ENCODE results near the gene SMARCD2.
"Not testable (repeated sequence)": the region's sequence is repeated elsewhere in the genome, so short reads cannot be mapped to it uniquely, and the experiment has no call there.

SMARCD2 gene

GRCh38 chr17:63842540-63843386, at the start of gene SMARCD2:
Gene SMARCD2, minus strand, starts transcription at chr17:63842685. Its CDS starts 11 bp downstream, at chr17:63842674.
- TF ChIP-seq, protein P1, sequence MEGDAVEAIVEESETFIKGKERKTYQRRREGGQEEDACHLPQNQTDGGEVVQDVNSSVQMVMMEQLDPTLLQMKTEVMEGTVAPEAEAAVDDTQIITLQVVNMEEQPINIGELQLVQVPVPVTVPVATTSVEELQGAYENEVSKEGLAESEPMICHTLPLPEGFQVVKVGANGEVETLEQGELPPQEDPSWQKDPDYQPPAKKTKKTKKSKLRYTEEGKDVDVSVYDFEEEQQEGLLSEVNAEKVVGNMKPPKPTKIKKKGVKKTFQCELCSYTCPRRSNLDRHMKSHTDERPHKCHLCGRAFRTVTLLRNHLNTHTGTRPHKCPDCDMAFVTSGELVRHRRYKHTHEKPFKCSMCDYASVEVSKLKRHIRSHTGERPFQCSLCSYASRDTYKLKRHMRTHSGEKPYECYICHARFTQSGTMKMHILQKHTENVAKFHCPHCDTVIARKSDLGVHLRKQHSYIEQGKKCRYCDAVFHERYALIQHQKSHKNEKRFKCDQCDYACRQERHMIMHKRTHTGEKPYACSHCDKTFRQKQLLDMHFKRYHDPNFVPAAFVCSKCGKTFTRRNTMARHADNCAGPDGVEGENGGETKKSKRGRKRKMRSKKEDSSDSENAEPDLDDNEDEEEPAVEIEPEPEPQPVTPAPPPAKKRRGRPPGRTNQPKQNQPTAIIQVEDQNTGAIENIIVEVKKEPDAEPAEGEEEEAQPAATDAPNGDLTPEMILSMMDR (conservative IDR thresholded peaks at IDR 0.05; ENCODE audit: low read depth, low read length): no peak
- peak; percentile 97 for DNase-seq (ENCODE audit: low read depth)
- H3K4me3 ChIP-seq (ENCODE audit: low read length): peak within 1 kb of the TSS; percentile 88

DNA sequence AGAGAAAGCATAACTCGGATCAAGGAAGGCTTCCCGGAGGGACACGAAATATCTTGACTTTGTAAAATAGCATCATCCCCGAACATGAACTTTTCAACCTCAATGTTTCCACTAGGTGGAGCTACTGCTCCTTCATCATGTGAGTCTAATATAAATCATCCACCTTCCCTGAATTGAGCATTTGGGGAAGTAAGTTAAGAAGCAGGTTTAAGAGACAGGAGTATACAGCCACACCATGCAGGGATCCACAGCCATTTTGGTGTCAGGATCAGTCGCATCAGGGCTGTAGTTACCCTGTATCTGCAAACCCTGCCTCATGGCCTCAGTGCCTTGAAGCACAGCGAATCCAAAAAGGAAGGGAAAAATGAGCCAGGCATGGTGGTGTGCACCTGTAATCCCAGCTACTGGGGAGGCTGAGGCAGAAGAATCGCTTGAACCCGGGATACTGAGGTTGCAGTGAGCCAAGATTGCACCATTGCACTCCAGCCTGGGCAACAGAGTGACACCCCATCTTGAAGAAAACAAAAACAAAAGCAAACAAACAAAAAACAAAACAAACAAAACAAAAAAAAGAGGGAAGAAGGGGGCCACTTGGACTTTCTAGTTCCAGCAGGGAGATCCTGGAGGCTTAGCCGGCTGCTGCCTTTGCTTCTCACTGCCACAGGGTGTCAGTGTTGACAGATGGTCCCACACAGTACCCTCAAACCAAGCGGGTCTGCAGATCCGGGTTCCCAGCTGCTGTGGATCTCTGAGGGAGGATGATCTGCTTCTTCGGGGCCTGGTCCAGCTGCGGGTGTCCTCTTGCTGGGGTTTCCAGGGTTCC, 46.8 kb upstream of the SMARCD2 start:
- not testable (repeated sequence) for H3K4me3 ChIP-seq (ENCODE audit: low read length); DNase-seq (ENCODE audit: low read depth)
- TF ChIP-seq, protein P1 (conservative IDR thresholded peaks at IDR 0.05; ENCODE audit: low read depth, low read length): peak; percentile 53

DNA sequence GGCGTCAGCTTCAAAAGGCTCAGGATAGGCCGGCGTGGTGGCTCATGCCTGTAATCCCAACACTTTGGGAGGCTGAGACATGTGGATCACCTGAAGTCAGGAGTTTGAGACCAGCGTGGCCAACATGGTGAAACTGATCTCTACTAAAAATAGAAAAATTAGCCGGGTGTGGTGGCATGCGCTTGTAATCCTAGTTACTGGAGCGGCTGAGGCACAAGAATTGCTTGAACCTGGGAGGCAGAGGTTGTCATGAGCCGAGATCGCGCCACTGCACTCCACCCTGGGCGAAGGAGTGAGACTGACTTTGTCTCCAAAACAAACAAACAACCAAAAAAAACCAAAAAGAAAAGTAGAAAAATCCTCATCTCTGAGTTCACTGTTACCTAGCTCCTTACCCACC, 42.6 kb upstream of the SMARCD2 start:
- not testable (repeated sequence) for DNase-seq (ENCODE audit: low read depth)

DNA sequence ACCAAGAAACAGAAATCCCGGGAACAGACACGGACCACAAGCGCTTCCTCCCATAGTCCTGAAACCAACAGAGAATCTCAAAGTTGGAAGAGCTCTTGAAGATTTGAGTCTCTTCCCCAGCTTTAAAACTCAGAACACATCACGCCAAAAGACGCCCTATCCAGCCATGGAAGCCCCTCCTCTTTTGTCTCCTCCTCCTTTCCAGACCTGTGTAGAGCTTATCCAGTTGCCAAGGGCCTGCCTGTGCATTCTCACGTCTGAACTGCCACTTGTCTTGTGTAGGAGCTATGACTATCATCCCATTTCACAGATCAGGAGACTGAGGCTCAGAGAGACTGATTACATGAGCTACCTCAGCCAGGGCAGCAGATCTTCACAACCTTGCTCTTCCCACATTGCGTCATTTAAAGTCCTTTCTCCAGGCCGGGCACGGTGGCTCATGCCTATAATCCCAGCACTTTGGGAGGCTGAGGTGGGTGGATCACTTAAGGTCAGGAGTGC, 40.2 kb upstream of the SMARCD2 start:
- H3K4me3 ChIP-seq (ENCODE audit: low read length); DNase-seq (ENCODE audit: low read depth): not testable (repeated sequence)

More for the DNA sequence above, 42.6 kb upstream of the SMARCD2 start:
- not testable (repeated sequence) for H3K4me3 ChIP-seq (ENCODE audit: low read length)

DNA sequence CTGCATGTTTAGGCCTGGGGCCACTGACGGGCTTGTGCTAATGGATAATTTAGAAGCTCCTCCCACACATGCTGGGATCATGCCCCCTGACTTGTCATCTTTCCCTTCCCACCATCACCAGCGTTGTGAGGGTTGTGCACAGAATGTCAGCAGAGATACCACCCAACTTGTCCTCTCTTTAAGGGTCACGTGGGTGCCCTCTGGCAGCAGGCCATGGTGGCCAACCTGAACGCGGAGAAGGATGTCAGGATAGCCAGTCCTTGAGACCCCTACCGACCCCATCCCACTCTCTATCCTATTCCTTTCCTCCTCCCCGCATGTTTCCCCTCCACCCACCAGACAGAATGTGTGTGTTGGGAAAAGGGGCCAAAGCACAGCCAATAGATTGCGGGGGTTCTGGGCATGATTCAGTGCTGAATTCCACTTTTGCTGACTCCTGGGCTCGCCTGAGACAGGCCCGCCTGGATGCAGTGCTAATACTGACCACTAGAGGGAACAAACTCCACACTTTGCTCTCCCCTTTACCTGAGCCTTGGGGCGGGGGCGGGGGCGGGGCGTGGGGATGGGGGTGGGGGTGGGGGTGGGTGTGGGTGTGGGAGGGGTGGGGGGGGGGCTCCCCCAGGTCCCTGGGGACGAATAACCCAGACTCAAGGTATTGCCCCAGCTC, 39.6 kb upstream of the SMARCD2 start, which contains the start of gene GH2:
TSS of gene GH2 (minus strand) at position 10 of the 667 bp plus-strand sequence. CDS start 143 bp downstream, outside the sequence.
- TF ChIP-seq, protein P1 (conservative IDR thresholded peaks at IDR 0.05; ENCODE audit: low read depth, low read length): peak; percentile 77
- peak; percentile 10 for DNase-seq (ENCODE audit: low read depth)
- no peak within 1 kb of the TSS for H3K4me3 ChIP-seq (ENCODE audit: low read length)

- DNase-seq (ENCODE audit: low read depth); H3K4me3 ChIP-seq (ENCODE audit: low read length): not testable (repeated sequence)
Measured at GRCh38 chr17:63881337-63881736, 38.9 kb upstream of the SMARCD2 start.

DNA sequence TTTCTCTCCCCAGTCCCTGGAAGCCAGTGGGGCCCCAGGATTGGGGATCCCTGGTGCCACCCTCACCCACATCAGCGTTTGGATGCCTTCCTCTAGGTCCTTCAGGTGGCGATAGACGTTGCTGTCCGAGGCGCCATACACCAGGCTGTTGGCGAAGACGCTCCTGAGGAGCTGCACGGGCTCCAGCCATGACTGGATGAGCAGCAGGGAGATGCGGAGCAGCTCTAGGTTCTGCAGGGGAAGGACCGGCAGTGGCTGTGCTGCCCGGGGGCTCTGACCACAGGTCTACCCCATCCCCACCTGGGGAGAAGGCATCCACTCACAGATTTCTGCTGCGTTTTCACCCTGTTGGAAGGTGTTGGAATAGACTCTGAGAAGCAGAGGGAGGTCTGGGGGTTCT, 38.2 kb upstream of the SMARCD2 start:
- DNase-seq (ENCODE audit: low read depth): no peak
- no peak overlapping the region for H3K4me3 ChIP-seq (ENCODE audit: low read length)
- TF ChIP-seq, protein P1 (conservative IDR thresholded peaks at IDR 0.05; ENCODE audit: low read depth, low read length): no peak

GRCh38 chr17:63878413-63878812, 35.9 kb upstream of the SMARCD2 start:
- DNase-seq (ENCODE audit: low read depth); H3K4me3 ChIP-seq (ENCODE audit: low read length): not testable (repeated sequence)

GRCh38 chr17:63874693-63875092, 32.2 kb upstream of the SMARCD2 start:
- not testable (repeated sequence) for H3K4me3 ChIP-seq (ENCODE audit: low read length); DNase-seq (ENCODE audit: low read depth)

DNA sequence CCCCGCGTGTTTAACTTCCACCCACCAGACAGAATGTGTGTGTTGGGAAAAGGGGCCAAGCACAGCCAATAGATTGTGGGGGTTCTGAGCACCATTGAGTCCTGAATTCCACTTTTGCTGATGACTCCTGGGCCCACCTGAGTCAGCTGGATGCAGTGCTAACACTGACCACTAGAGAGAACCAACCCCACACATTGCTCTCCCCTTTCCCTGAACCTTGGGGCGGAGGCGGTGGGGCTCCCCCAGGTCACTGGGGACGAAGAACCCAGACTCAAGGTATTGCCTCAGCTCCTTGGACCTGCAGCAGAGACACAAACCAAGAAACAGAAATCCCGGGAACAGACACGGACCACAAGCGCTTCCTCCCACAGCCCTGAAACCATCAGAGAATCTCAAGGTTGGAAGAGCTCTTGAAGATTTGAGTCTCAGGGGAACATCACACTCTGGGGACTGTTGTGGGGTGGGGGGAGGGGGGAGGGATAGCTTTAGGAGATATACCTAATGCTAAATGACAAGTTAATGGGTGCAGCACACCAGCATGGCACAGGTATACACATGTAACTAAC, 31.7 kb upstream of the SMARCD2 start:
- H3K4me3 ChIP-seq (ENCODE audit: low read length); DNase-seq (ENCODE audit: low read depth): not testable (repeated sequence)

GRCh38 chr17:63873577-63873976, 31.1 kb upstream of the SMARCD2 start, which contains the start of gene CSH2:
Gene CSH2, minus strand, starts transcription at chr17:63873677. Its CDS starts 63 bp downstream, at chr17:63873614.
- not testable (repeated sequence) for DNase-seq (ENCODE audit: low read depth); H3K4me3 ChIP-seq (ENCODE audit: low read length)

- H3K4me3 ChIP-seq (ENCODE audit: low read length); DNase-seq (ENCODE audit: low read depth): not testable (repeated sequence)
Measured at GRCh38 chr17:63871646-63872365, 29.3 kb upstream of the SMARCD2 start.

Measured in retinal pigment epithelial cell (primary cell).